Spleen (tissue), 11 donors: ENCODE data around the gene ARHGDIG. TPM values are rescaled to one million over a fixed set of nuclear protein-coding genes. Genes with fewer than 3 reads are reported as not detected.

Experiments
- DNase-seq: peaks from one replicate; pipeline ENCODE4 v3.0.0-alpha.2; 2020
- H3K27ac ChIP-seq, 8 donors: fragments of 200-600 bp; sonication (generic) in 7 of 8; 1 replicate in 4 of 8; 2 replicates in 4 of 8; pipeline versions ENCODE4 v1.5.0 to v1.8.0; 2016 to 2021; ENCODE audit warnings: inconsistent platforms in 4 of 8, mild to moderate bottlenecking in 4 of 8, moderate library complexity in 1 of 8
- H3K27me3 ChIP-seq, 7 donors: fragments of 200-600 bp; sonication (generic) in 6 of 7; replicated peaks in 1 of 7; 1 replicate in 4 of 7; 2 replicates in 3 of 7; pipeline versions ENCODE4 v1.5.0 to v1.8.0; 2016 to 2021; ENCODE audit warnings: inconsistent platforms in 3 of 7, mild to moderate bottlenecking in 1 of 7
- H3K36me3 ChIP-seq, 6 donors: fragments of 200-600 bp; sonication (generic) in 5 of 6; 1 replicate in 4 of 6; 2 replicates in 2 of 6; pipeline versions ENCODE4 v1.5.0 to v1.8.0; 2016 to 2021; ENCODE audit warnings: inconsistent platforms in 2 of 6
- H3K4me1 ChIP-seq, 6 donors: fragments of 200-600 bp; sonication (generic) in 5 of 6; 1 replicate in 3 of 6; 2 replicates in 3 of 6; pipeline versions ENCODE4 v1.5.0 to v1.8.0; 2016 to 2021; ENCODE audit warnings: inconsistent platforms in 3 of 6
- H3K4me3 ChIP-seq, 8 donors: fragments of 200-600 bp; sonication (generic) in 7 of 8; 1 replicate in 4 of 8; 2 replicates in 4 of 8; pipeline versions ENCODE4 v1.5.0 to v1.8.0; 2016 to 2021; ENCODE audit warnings: inconsistent platforms in 4 of 8, mild to moderate bottlenecking in 4 of 8, moderate library complexity in 2 of 8
- H3K9me3 ChIP-seq, 8 donors: fragments of 200-600 bp; sonication (generic) in 7 of 8; 1 replicate in 4 of 8; 2 replicates in 4 of 8; pipeline versions ENCODE4 v1.5.0 to v1.8.0; 2016 to 2021; ENCODE audit warnings: inconsistent platforms in 4 of 8
- POLR2A ChIP-seq, 3 donors: fragments of 450-650 bp; IDR thresholded peaks; one replicate each; pipeline ENCODE4 v1.5.1; 2017; ENCODE audit warnings: antibody characterized with exemption in 3 of 3, mild to moderate bottlenecking in 1 of 3
- POLR2AphosphoS5 ChIP-seq, 3 donors: sonication (generic); formaldehyde crosslinking; IDR thresholded peaks; one replicate each; pipeline ENCODE4 v1.5.1; 2017; ENCODE audit warnings: antibody characterized with exemption in 3 of 3
- WGBS, 5 donors: extraction: QIAGEN DNeasy Blood & Tissue Kit in 3 of 5; methylation state at CpG; one replicate each; pipeline versions ENCODE4 v1.1.5 to v1.1.7; 2013 to 2018; 5-methylcytosine and 5-hydroxymethylcytosine counted together
- intact Hi-C: fragments of 100-400 bp; cut with DNase I; formaldehyde crosslinking; loops from one replicate; pipeline ENCODE4 v1.15.0; 2023; ENCODE audit warnings: low total_unique reads
- polyA plus RNA-seq, 3 donors: library from polyadenylated mRNA; stranded (reverse); fragments of 200-250 nt; gene quantifications; one replicate each; pipeline ENCODE4 v1.2.1, GENCODE V29; 2013
- total RNA-seq, 7 donors: library from RNA; depleted of rRNA in 3 of 7; stranded (reverse); fragments of >200 nt in 3 of 7; fragmentation: NEBNext Ultra II Directional in 4 of 7; extraction: Animal tissue kit (Norgen Biotek cat#: 25700) in 4 of 7; gene quantifications; one replicate each; pipeline versions ENCODE4 v1.1.0 to v1.2.1, GENCODE V29; 2016 to 2021
- TF ChIP-seq, protein P1 (sequence below), 11 experiments: fragments of 200-600 bp in 7 of 11; fragments of 450-650 bp in 4 of 11; sonication (generic) in 4 of 11; IDR thresholded peaks in 8 of 11; conservative IDR thresholded peaks in 3 of 11; 1 replicate in 7 of 11; 2 replicates in 4 of 11; pipeline versions ENCODE4 v1.4.0 to v1.8.0; 2016 to 2021; ENCODE audit warnings: antibody characterized with exemption in 11 of 11, inconsistent platforms in 4 of 11, mild to moderate bottlenecking in 1 of 11
- donor health status: healthy with polysubstance abuse.
- donor health status: DM: no; HTN: no; CAD: no; lungs with moderate emphysema.
- donor health status: DM: no; HTN: no; CAD: no.
- donor health status: Bipolar disorder and iron deficiency.
- donor health status: healthy.
- donor health status: DM: no; HTN: no; CAD: no.
- donor health status: DM: yes; HTN: yes; CAD: no.

ARHGDIG gene
- total and polyA plus RNA-seq, 10 donors, result 0.23 to 0.99 (median 0.26) TPM; not detected in 7

DNA sequence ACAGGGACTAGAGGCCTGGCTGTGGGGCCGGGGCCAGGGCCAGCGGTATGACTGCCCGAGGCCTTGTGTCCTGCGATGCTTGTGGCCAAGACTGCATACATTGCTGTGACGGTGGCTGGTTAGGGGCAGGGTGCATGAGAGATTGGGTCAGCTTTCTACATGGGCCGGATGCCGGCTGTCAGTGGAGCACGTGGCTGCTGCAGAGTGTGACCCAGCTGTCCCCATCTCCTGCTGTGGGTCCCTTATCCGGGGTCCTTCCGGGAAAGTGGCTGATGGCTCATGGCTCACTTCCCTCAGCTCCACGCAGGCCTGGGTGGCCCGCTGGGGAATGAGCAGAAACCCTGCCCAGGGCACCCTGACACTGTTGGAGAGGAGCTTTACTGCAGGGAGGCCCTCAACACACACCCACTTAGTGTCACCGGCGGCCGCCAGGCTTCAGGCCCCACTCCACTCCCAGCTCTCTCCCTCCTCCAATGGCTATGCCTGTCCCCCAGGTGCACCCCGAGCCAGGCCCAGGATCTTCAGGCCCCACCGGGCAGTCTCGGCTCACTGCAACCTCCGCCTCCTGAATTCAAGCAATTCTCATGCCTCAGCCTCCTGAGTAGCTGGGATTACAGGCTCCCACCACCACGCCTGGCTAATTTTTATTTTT lies 3.8 kb upstream of the ARHGDIG start:
- Histone ChIP-seq H3K36me3 (no peaks in the 10 kb centered on the region), H3K9me3 (no peaks in the 10 kb centered on the region), H3K27me3 (peaks cover 4 to 97% (median 44%) of the 10 kb centered on the region in 7 donors), H3K4me1 (peaks cover 0 to 40% (median 23%) of the 10 kb centered on the region in 6 donors), H3K27ac (no peak overlapping the region), H3K4me3 (peak overlapping the region in 1 of 8 donors; percentile 64)
- no peak for DNase-seq
- TF ChIP-seq, protein P1, sequence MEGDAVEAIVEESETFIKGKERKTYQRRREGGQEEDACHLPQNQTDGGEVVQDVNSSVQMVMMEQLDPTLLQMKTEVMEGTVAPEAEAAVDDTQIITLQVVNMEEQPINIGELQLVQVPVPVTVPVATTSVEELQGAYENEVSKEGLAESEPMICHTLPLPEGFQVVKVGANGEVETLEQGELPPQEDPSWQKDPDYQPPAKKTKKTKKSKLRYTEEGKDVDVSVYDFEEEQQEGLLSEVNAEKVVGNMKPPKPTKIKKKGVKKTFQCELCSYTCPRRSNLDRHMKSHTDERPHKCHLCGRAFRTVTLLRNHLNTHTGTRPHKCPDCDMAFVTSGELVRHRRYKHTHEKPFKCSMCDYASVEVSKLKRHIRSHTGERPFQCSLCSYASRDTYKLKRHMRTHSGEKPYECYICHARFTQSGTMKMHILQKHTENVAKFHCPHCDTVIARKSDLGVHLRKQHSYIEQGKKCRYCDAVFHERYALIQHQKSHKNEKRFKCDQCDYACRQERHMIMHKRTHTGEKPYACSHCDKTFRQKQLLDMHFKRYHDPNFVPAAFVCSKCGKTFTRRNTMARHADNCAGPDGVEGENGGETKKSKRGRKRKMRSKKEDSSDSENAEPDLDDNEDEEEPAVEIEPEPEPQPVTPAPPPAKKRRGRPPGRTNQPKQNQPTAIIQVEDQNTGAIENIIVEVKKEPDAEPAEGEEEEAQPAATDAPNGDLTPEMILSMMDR (IDR thresholded peaks at IDR 0.05 in 8 of 11, conservative IDR thresholded peaks at IDR 0.05 in 3 of 11), result no peak
- TF ChIP-seq POLR2AphosphoS5 (IDR thresholded peaks at IDR 0.05), result no peak
- no peak for TF ChIP-seq POLR2A (IDR thresholded peaks at IDR 0.05)
- 84 to 90% (median 89%) methylated on average over 19 to 20 of the region's 20 CpGs for WGBS, 5 donors
- intact Hi-C loops, result no loop called here

DNA sequence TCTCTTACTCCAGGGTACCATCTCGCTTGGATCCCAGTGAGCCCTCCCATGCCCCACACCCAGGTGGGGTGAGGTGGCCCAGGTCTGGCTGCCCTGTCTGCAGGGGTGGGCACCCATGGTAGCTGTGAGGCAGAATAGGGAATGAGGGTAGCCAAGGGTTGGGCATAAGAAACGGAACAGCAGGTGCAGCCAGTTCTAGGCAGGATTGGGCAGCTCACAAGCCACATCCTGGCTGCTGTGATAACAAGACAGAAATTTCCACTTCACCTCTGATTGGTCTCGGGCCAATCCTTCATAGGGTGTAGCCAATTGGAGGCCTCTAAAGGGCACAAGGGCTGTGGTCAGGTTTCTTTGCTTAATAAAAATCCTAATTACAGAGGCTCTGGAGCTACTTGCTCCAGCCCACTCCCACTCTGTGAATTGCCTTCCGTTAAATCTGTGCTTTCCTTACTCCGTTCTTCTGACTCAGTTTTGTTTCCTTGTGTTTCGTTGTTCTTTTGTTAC lies 1.5 kb upstream of the ARHGDIG start:
- H3K9me3 ChIP-seq, result no peaks in the 10 kb centered on the region
- intact Hi-C loops, result no loop called here
- no peak for DNase-seq
- H3K27me3 ChIP-seq, result peaks cover 4 to 95% (median 46%) of the 10 kb centered on the region in 7 donors
- H3K4me1 ChIP-seq, result peaks cover 0 to 43% (median 24%) of the 10 kb centered on the region in 6 donors
- no peaks in the 10 kb centered on the region for H3K36me3 ChIP-seq
- H3K4me3 ChIP-seq, result no peak overlapping the region
- H3K27ac ChIP-seq, result no peak overlapping the region
- 45 to 50% (median 49%) methylated on average over 6 of the region's 6 CpGs for WGBS, 5 donors
- no peak for TF ChIP-seq POLR2A (IDR thresholded peaks at IDR 0.05)
- no peak for TF ChIP-seq POLR2AphosphoS5 (IDR thresholded peaks at IDR 0.05)
- TF ChIP-seq, protein P1 (IDR thresholded peaks at IDR 0.05 in 8 of 11, conservative IDR thresholded peaks at IDR 0.05 in 3 of 11), result no peak

DNA sequence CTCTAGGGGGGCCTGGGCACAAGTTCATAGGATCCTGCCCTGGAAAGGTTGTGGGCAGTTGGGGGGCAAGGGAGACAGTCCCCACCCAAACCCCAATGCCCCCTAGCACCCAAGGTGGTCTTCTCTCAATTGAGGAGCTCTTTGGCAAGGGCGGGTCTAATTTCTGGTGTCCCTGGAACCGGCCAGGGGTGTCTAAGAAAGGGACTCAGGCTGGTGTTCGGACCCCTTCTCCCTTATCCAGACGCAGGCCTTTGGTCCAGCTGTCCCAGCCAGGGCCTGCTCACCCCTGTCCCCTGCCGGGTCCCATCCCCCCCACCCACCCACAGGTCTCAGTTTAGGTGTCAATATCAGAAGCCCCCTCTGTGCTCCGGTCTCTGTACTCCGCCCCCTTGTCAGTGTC lies 860 bp upstream of the ARHGDIG start:
- Histone ChIP-seq H3K4me1 (peaks cover 0 to 42% (median 23%) of the 10 kb centered on the region in 6 donors), H3K27me3 (peaks cover 4 to 89% (median 40%) of the 10 kb centered on the region in 7 donors), H3K36me3 (peaks cover 0 to under 1% (median 0%) of the 10 kb centered on the region in 6 donors), H3K9me3 (no peaks in the 10 kb centered on the region), H3K4me3 (no peak overlapping the region), H3K27ac (no peak overlapping the region)
- whole genome bisulfite sequencing, 5 donors, result 75 to 81% (median 80%) methylated on average over 7 of the region's 7 CpGs
- TF ChIP-seq, protein P1 (IDR thresholded peaks at IDR 0.05 in 8 of 11, conservative IDR thresholded peaks at IDR 0.05 in 3 of 11), result no peak
- TF ChIP-seq POLR2AphosphoS5 (IDR thresholded peaks at IDR 0.05), result no peak
- no peak for TF ChIP-seq POLR2A (IDR thresholded peaks at IDR 0.05)
- intact Hi-C loops, result no loop called here
- DNase-seq, result no peak

DNA sequence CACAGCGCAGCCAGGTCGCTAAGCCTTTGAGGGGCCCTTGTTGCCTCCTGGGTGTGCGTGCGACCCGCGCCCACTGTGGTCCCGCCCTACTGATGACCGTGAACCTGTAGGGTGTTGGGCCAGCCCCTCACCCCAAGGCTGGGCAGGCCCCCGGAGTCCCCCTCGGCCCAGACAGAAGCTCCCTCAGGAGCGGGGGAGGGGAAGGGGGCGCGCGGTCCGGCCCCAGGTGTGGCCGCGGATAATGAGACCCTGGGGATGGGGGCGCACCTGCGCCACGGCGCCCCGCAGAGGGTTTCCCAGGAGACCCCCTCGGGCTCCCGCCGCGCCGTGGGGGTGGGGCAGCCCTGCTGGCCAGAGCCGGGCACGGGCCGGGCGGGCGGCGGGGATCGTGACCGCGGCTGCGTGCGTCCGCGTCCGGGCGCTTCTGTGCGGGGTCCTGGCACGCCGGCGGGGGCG lies 358 bp upstream of the ARHGDIG start:
- 9 to 46% (median 11%) methylated on average over 7 to 47 of the region's 47 CpGs for WGBS, 5 donors
- no peak for TF ChIP-seq POLR2A (IDR thresholded peaks at IDR 0.05)
- TF ChIP-seq, protein P1 (IDR thresholded peaks at IDR 0.05 in 8 of 11, conservative IDR thresholded peaks at IDR 0.05 in 3 of 11), result no peak
- no peak for TF ChIP-seq POLR2AphosphoS5 (IDR thresholded peaks at IDR 0.05)
- peaks cover 4 to 84% (median 35%) of the 10 kb centered on the region in 7 donors for H3K27me3 ChIP-seq
- H3K36me3 ChIP-seq, result peaks cover 0 to 6% (median 0%) of the 10 kb centered on the region in 6 donors
- no peak overlapping the region for H3K27ac ChIP-seq
- peaks cover 0 to 1% (median 0%) of the 10 kb centered on the region in 8 donors for H3K9me3 ChIP-seq
- intact Hi-C loops, result no loop called here
- DNase-seq, result no peak
- peaks cover 0 to 37% (median 19%) of the 10 kb centered on the region in 6 donors for H3K4me1 ChIP-seq
- peak overlapping the region in 1 of 8 donors; percentile 56 for H3K4me3 ChIP-seq
